GM19468 (cell line): ENCODE results near the gene SUGCT.
A peak's percentile ranks its signal among the peaks of the same experiment; 100 is the strongest.

Experiments used
- ATAC-seq: cut with Tn5 transposase; IDR thresholded peaks from one replicate; pipeline ENCODE4 v1.9.1; 2021; ENCODE audit warnings: mild to moderate bottlenecking, moderate library complexity, moderate number of reproducible peaks; ENCODE audit not compliant: unreplicated experiment; ENCODE audit errors: extremely low read depth

Gene SUGCT

GRCh38 chr7:40544221-40544723 is 409.5 kb downstream of the SUGCT start:
- ATAC-seq: no peak

- ATAC-seq: no peak
Measured at GRCh38 chr7:40544871-40545303, 410.1 kb downstream of the SUGCT start.

GRCh38 chr7:40545739-40546138 is 410.9 kb downstream of the SUGCT start:
- no peak for ATAC-seq

- no peak for ATAC-seq
Measured at GRCh38 chr7:40546616-40547501, 412.1 kb downstream of the SUGCT start.

GRCh38 chr7:40549372-40550039 is 414.7 kb downstream of the SUGCT start:
- ATAC-seq: no peak

GRCh38 chr7:40551685-40552576 is 417.1 kb downstream of the SUGCT start:
- ATAC-seq: peak; percentile 29

GRCh38 chr7:40560672-40561071 is 425.9 kb downstream of the SUGCT start:
- no peak for ATAC-seq

GRCh38 chr7:40566879-40567278 is 432.1 kb downstream of the SUGCT start:
- ATAC-seq: no peak

- no peak for ATAC-seq
Measured at GRCh38 chr7:40569326-40569725, 434.5 kb downstream of the SUGCT start.

- ATAC-seq: no peak
Measured at GRCh38 chr7:40570223-40570622, 435.4 kb downstream of the SUGCT start.

GRCh38 chr7:40571796-40572195 is 437.0 kb downstream of the SUGCT start:
- no peak for ATAC-seq

- ATAC-seq: no peak
Measured at GRCh38 chr7:40572810-40573465, 438.1 kb downstream of the SUGCT start.

GRCh38 chr7:40579401-40579800 is 444.6 kb downstream of the SUGCT start:
- ATAC-seq: no peak

GRCh38 chr7:40580776-40581175 is 446.0 kb downstream of the SUGCT start:
- ATAC-seq: no peak

- no peak for ATAC-seq
Measured at GRCh38 chr7:40582539-40582938, 447.7 kb downstream of the SUGCT start.

GRCh38 chr7:40583667-40584444 is 449.1 kb downstream of the SUGCT start:
- ATAC-seq: no peak

- ATAC-seq: no peak
Measured at GRCh38 chr7:40584667-40585433, 450.0 kb downstream of the SUGCT start.

GRCh38 chr7:40586197-40586596 is 451.4 kb downstream of the SUGCT start:
- ATAC-seq: no peak
